SK-N-SH (cell line): Measurements from ENCODE around the gene RPS6KA5.

Experiments used
- CTCF ChIP-seq: fragments of 200-600 bp; sonication (generic); IDR thresholded peaks from 2 replicates; pipeline ENCODE4 v1.6.1; 2017; ENCODE audit warnings: antibody characterized with exemption, mild to moderate bottlenecking, moderate library complexity
- EP300 ChIP-seq, 2 experiments: IDR thresholded peaks; 2 replicates each; pipeline versions ENCODE4 v1.4.0 to v1.6.1; 2012; ENCODE audit warnings: borderline replicate concordance in 1 of 2, low read depth in 1 of 2, low read length in 1 of 2
- FOXM1 ChIP-seq: IDR thresholded peaks from 2 replicates; pipeline ENCODE4 v1.4.0; 2012; ENCODE audit warnings: low read depth, mild to moderate bottlenecking
- NFIC ChIP-seq: IDR thresholded peaks from 2 replicates; pipeline ENCODE4 v1.4.0; 2012; ENCODE audit warnings: borderline replicate concordance
- POLR2AphosphoS5 ChIP-seq: IDR thresholded peaks from 2 replicates; pipeline ENCODE4 v1.6.1; 2012; ENCODE audit warnings: low read depth, low read length
- RAD21 ChIP-seq: IDR thresholded peaks from 2 replicates; pipeline ENCODE4 v1.6.1; 2012; ENCODE audit warnings: mild to moderate bottlenecking, low read length
- RCOR1 ChIP-seq: fragments of 150-350 bp; IDR thresholded peaks from 2 replicates; pipeline ENCODE4 v1.6.1; 2017; ENCODE audit warnings: antibody characterized with exemption, low read length
- REST ChIP-seq: IDR thresholded peaks from 2 replicates; pipeline ENCODE4 v1.6.1; 2012; ENCODE audit warnings: mild to moderate bottlenecking, low read depth, low read length, moderate library complexity
- YY1 ChIP-seq: IDR thresholded peaks from 2 replicates; pipeline ENCODE4 v1.4.0; 2012; ENCODE audit warnings: low read depth, mild to moderate bottlenecking

- no peak for TF ChIP-seq YY1
- no peak for TF ChIP-seq NFIC
- no peak for TF ChIP-seq RAD21
- no peak for TF ChIP-seq EP300 (IDR thresholded peaks at IDR 0.05; ENCODE audit: borderline replicate concordance in 1 of 2, low read depth in 1 of 2, low read length in 1 of 2)
- TF ChIP-seq FOXM1: no peak
- no peak for TF ChIP-seq CTCF
- no peak for TF ChIP-seq REST
- no peak for TF ChIP-seq RCOR1
- TF ChIP-seq POLR2AphosphoS5: no peak
These were observed 38.3 kb downstream of the RPS6KA5 start for GRCh38 chr14:91021991-91022621.
